ENCODE measurements around the gene CHST8. TPM values are rescaled to one million over a fixed set of nuclear protein-coding genes. Genes with fewer than 3 reads are reported as not detected.
"Not testable (repeated sequence)": the region's sequence is repeated elsewhere in the genome, so short reads cannot be mapped to it uniquely, and the experiment has no call there.

The CHST8 gene
- total RNA-seq, 1 donor, result not detected

DNA sequence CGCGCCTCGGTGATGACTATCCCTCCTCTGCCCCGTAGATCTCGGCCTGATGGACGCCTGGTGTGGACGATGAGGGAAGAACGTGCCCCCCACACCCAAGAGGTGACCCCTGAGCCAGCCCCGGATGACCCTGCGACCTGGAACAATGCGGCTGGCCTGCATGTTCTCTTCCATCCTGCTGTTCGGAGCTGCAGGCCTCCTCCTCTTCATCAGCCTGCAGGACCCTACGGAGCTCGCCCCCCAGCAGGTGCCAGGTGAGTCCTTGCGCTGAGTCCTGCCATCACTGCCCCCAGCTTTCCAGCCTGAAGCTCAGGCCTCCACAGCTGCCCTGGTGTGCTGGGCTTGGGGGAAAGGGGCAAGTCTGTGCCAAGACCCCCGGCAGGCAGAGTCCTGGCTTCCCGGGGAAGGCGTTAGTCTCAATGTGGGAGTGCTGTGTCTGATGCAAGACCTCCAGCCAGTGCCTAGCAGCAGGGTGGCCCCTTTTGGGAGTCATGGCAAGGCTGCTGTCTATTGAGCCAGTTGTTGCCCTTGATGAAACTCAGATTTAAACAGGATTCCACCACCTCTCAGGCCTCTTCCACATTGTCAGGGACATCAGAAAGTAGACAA is 67.5 kb downstream of the CHST8 start:
- no peak overlapping the region for H3K4me3 ChIP-seq (ENCODE audit: low read depth, low read length)
- no peak for TF ChIP-seq CTCF (IDR thresholded peaks at IDR 0.05; ENCODE audit: insufficient read depth, low read depth, low read length)
- DNase-seq (ENCODE audit: low read depth), result no peak

DNA sequence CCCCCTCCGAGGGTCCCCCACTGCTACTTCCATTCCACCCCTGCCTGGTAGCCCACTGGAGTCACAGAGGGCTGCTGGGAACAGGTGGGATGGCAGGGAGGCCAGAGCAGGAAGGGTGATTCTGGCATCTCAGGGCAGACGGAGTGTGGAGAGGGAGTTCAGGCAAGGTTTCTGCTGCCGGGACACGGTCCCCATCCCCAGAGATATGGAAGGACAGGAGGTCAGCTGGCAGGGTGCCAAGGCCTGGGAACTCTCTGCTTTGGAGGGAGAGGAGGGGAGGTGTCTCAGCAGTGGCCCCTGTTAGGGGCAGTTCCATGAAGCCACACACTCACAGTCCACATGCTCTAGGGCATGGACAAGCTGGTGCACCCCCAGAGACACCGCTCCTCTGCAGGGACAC is 68.1 kb downstream of the CHST8 start:
- DNase-seq (ENCODE audit: low read depth), result no peak
- no peak for TF ChIP-seq CTCF (IDR thresholded peaks at IDR 0.05; ENCODE audit: insufficient read depth, low read depth, low read length)
- H3K4me3 ChIP-seq (ENCODE audit: low read depth, low read length), result no peak overlapping the region

DNA sequence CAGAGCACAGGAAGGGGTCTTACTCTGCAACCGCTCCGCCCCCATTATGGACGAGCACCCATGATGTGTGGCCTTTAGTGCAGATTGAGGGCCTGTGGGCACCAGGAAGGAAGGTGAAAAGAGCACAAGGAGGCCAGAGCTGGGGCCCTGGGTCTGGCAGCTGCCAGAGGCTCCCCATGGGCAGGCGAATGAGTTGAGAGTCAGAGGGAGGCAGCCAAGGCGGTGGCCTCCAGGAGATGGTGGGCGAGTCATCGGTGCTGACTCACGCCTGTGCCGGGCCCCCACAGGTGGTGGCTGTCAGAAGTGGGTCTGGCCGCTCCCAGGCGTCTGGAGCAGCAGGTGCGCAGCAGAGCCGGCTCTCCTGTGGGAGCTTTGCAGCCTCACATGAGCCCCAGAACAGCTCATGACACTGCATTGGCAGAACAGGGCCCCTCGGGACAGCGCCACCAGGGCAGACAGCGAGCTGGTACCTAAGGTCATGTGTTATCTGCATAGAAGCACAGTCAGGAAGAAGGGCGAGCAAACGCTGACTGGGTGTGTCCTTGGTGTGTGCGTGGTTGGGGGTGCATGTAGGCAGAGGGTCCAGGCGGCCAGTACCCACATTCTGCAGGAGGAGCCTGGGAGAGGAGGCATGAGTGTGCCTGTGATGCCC is 68.8 kb downstream of the CHST8 start:
- no peak for TF ChIP-seq CTCF (IDR thresholded peaks at IDR 0.05; ENCODE audit: insufficient read depth, low read depth, low read length)
- no peak for DNase-seq (ENCODE audit: low read depth)
- no peak overlapping the region for H3K4me3 ChIP-seq (ENCODE audit: low read depth, low read length)

- DNase-seq (ENCODE audit: low read depth), result no peak
- TF ChIP-seq CTCF (IDR thresholded peaks at IDR 0.05; ENCODE audit: insufficient read depth, low read depth, low read length), result no peak
Observed at GRCh38 chr19:33691030-33691427, 69.3 kb downstream of the CHST8 start.

GRCh38 chr19:33691736-33692135 is 70.0 kb downstream of the CHST8 start:
- no peak overlapping the region for H3K4me3 ChIP-seq (ENCODE audit: low read depth, low read length)
- DNase-seq (ENCODE audit: low read depth), result no peak
- TF ChIP-seq CTCF (IDR thresholded peaks at IDR 0.05; ENCODE audit: insufficient read depth, low read depth, low read length), result no peak

More at GRCh38 chr19:33691030-33691427, 69.3 kb downstream of the CHST8 start:
- H3K4me3 ChIP-seq (ENCODE audit: low read depth, low read length), result no peak overlapping the region

- TF ChIP-seq CTCF (IDR thresholded peaks at IDR 0.05; ENCODE audit: insufficient read depth, low read depth, low read length), result no peak
- DNase-seq (ENCODE audit: low read depth), result no peak
- H3K4me3 ChIP-seq (ENCODE audit: low read depth, low read length), result no peak overlapping the region
Observed at GRCh38 chr19:33693678-33694077, 71.9 kb downstream of the CHST8 start.

- H3K4me3 ChIP-seq (ENCODE audit: low read depth, low read length); DNase-seq (ENCODE audit: low read depth): not testable (repeated sequence)
Observed at GRCh38 chr19:33695547-33695946, 73.8 kb downstream of the CHST8 start.

Data from fibroblast of villous mesenchyme (primary cell).